Heart left ventricle (tissue), 13 donors: ENCODE data around the gene SUSD1.

Experiments
- POLR2A ChIP-seq, 2 donors: fragments of 450-650 bp; IDR thresholded peaks; one replicate each; pipeline ENCODE4 v1.6.1; 2017; ENCODE audit warnings: antibody characterized with exemption in 2 of 2, mild to moderate bottlenecking in 2 of 2, moderate library complexity in 2 of 2
- TF ChIP-seq, protein P1 (sequence below), 12 donors: fragments of 200-600 bp; sonication (generic) in 4 of 12; IDR thresholded peaks; one replicate each; pipeline versions ENCODE4 v1.5.0 to v1.8.0; 2018 to 2022; ENCODE audit warnings: antibody characterized with exemption in 12 of 12, mild to moderate bottlenecking in 5 of 12
- donor health status: ischemic (EF 13 %, LVEDD 7.1; RV severe dilation, severe dysfunction).
- donor health status: DM: no; HTN: yes; CAD: no.
- donor health status: DM: no; HTN: no; CAD: no.
- donor health status: ischemic (EF 25% LVEDD 6.9; RV normal size, moderate dysfunction).
- donor health status: ischemic (EF 25% LVEDD 5.7; RV mildly dilated, moderate dysfunction).
- donor health status: ischemic (EF 35%, LVEDD 5.7; RV mildly dilated, moderate dysfunction).
- donor health status: nonischemic (EF 11% LVEDD 7.7; RV severe dilation, severe dysfunction).
- donor health status: DM: yes; HTN: yes; CAD: no.
- donor health status: PGD.
- donor health status: ischemic (EF 29% LVEDD 5.4; RV normal size, mild dysfunction).
- donor health status: nonischemic (EF 23%, LVEDD 6.1; RV moderate dilation, normal function).

DNA sequence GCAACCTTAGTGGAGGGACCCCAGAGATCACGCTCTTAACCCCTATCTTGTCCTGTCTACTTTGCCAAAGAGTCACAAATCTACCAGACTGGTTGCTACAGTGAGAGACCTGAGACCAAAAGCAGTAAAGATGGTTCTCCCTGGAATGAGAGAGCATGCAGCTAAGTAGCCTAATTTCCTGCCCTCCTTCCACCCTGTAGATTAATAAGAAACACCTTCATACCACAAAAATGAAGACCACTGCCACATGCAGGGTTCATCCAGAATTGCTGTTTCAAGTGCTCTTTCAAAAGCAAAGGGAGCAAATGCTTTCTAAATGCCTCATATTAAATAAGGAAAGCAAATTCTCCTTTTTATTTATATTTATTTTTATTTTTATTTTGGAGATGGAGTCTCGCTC, 159.4 kb downstream of the SUSD1 start:
- TF ChIP-seq POLR2A (IDR thresholded peaks at IDR 0.05) = no peak
- TF ChIP-seq, protein P1, sequence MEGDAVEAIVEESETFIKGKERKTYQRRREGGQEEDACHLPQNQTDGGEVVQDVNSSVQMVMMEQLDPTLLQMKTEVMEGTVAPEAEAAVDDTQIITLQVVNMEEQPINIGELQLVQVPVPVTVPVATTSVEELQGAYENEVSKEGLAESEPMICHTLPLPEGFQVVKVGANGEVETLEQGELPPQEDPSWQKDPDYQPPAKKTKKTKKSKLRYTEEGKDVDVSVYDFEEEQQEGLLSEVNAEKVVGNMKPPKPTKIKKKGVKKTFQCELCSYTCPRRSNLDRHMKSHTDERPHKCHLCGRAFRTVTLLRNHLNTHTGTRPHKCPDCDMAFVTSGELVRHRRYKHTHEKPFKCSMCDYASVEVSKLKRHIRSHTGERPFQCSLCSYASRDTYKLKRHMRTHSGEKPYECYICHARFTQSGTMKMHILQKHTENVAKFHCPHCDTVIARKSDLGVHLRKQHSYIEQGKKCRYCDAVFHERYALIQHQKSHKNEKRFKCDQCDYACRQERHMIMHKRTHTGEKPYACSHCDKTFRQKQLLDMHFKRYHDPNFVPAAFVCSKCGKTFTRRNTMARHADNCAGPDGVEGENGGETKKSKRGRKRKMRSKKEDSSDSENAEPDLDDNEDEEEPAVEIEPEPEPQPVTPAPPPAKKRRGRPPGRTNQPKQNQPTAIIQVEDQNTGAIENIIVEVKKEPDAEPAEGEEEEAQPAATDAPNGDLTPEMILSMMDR (IDR thresholded peaks at IDR 0.05) = no peak
